NCI-H2029 treated with DMSO at 0.1 percent for 48 hours (cell line): Measurements from ENCODE around the gene SYT7.

ENCODE experiments used
- DNase-seq: peaks from one replicate; lab custom pipeline; 2025; lab: John Stamatoyannopoulos, UW

SYT7 gene, protein sequence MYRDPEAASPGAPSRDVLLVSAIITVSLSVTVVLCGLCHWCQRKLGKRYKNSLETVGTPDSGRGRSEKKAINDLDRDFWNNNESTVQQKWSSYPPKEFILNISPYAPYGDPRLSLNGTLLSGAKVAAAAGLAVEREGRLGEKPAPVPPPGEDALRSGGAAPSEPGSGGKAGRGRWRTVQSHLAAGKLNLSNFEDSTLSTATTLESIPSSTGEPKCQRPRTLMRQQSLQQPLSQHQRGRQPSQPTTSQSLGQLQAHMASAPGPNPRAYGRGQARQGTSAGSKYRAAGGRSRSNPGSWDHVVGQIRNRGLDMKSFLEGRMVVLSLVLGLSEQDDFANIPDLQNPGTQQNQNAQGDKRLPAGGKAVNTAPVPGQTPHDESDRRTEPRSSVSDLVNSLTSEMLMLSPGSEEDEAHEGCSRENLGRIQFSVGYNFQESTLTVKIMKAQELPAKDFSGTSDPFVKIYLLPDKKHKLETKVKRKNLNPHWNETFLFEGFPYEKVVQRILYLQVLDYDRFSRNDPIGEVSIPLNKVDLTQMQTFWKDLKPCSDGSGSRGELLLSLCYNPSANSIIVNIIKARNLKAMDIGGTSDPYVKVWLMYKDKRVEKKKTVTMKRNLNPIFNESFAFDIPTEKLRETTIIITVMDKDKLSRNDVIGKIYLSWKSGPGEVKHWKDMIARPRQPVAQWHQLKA

DNA sequence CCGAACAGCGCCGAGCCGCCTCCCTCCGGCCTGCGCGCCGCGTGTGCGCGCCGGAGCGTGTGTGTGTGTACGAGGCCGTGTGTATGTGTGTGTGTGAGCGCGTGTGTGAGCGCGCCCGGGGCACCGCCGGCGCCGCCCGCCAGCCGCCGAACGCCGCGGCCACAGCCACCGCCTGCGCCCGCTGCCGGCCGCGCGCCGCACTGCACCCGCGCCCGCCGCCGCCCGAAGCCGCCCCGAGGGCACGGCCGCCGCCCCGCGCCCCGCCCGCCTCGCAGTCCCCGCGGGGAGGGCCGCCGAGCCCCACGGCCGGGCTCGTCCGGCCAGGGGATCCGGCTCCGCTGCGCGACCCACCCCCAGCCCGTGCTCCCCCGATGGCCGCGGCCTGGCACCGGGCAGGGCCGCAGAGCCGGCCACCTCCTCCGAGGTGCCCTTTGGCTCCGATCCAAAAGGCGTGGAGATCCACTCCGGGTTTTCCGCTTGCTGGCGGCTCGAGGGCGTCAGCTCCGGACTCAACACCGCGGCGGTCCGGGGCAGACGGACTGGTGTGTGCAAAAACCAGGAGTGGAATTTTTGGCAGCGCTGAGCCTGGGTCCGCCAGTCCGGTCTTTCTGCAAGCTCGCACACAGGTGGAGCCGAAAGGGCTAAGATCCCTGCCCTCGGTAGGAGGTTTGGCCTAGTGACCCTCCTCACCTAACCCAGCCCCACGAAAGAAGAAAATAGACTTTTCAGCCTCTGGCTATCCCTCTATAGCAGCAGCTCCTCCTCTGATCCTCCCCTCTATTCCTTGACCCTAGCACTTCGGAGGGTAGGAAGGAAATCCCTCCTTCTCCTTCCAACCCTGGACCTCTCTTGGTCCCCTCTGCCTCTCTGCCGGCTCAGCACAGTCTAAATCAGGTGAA is at the start of gene SYT7:
Gene SYT7 (minus strand): TSS at position 47 of the 899 bp plus-strand sequence. CDS start 256 bp downstream, outside the sequence.
- DNase-seq, result peak; percentile 69

DNA sequence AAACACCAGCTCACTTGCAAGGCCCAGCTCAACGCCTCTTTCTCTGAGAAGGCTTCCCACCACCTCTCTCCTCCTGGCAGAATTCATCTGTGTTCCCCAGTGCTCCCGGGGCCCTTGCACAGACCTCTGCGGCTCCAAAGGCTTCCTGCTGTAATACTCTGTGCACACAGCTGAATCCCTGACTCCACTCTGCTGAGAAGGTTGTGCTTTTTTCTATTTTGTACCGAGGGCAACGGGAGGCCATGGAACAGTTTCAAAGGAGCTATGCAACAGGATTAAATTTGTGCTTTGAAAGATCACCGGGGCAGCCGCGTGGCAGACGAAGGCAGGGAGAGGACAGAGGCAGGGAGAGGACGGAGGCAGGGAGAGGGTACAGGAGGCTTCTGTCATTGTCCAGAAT is 49.2 kb upstream of the SYT7 start:
- DNase-seq, result no peak

DNA sequence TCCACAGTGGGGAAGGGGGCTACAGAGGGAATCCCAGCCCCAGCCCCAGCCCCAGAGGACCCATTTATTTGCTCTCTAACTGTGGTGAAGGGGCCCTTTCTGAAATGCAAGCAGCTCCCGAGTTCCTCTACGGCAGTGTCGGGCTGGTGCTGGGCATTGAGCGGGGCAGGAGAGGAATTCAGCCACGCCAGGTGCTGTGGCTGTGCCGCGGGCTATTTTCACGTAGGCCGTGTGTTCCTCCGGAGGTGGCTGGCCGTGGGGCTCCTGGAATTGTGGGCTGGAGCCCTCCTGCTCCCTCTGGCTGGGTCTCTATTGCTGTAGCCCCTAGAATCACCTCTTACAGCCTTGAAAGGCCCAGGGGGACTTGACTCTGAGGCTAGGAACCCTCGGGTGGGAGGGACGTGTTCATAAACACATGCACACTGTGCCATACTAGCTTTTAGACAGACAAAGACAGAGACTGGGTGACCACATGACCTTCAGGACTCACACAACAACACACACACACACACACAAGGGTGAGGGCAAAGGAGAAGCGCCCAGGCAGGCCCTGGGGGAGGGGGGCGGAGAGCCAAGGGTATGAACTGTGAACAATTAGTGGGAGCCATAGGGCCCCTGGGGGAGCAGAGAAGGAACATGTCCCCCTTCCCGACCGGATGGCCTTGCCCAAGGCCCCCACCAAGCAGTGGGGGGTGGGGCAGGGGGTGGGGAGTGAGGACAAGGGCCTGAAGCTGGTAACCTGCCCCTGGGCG is 48.4 kb upstream of the SYT7 start:
- no peak for DNase-seq

DNA sequence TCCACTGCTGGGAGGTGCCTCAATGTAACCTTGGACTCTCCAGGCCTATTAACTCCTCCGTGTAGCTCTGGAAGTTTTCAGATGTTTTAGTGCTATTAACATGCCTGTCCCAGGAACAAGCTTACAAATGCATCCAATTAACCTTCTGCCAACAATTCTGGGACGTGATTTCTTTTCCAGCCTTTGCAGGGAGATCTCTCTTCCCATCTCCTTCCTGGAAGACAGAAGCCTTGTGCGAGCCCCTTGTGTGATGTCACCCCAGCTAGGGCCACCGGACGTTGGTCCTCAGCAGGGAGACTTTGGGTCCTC is 47.7 kb upstream of the SYT7 start:
- DNase-seq, result no peak

DNA sequence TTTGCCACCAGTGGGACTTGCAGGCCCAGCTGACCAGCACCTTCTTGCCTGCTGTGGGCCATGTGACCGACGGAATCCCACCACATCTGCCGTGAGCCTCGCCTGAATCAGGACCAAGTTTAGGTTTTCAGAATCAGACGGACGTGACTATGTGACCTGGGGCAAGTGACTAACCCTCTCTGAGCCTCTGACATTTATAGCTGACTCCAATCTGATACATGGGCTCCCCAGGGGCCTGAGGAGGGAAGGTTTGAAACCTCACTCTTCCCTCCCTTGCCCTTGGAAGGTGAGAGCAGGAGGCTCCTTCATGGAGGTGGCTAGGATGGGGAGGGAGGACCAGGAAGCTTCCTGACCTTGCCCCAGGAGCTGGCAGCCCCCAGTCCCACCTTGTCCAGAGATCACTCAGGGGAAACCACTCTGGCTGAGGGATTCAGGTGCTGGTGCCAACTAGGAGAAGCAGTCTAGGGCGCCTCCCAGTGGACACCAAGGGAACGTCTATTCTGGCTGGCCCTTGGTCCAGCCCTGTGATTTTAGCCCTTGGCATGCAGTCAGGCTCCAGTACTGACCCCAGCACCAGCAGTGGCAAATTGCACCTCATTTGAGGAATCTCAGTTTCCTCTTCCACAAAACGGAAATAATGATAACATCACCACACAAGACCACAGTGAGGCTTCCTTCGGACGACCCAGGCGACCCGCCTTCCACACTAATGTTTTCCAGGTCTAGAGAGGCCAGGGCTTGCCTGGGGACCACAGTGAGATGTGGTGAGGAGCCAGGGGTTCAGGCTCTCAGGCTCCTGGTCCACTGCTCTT is 47.2 kb upstream of the SYT7 start:
- peak; percentile 48 for DNase-seq

DNA sequence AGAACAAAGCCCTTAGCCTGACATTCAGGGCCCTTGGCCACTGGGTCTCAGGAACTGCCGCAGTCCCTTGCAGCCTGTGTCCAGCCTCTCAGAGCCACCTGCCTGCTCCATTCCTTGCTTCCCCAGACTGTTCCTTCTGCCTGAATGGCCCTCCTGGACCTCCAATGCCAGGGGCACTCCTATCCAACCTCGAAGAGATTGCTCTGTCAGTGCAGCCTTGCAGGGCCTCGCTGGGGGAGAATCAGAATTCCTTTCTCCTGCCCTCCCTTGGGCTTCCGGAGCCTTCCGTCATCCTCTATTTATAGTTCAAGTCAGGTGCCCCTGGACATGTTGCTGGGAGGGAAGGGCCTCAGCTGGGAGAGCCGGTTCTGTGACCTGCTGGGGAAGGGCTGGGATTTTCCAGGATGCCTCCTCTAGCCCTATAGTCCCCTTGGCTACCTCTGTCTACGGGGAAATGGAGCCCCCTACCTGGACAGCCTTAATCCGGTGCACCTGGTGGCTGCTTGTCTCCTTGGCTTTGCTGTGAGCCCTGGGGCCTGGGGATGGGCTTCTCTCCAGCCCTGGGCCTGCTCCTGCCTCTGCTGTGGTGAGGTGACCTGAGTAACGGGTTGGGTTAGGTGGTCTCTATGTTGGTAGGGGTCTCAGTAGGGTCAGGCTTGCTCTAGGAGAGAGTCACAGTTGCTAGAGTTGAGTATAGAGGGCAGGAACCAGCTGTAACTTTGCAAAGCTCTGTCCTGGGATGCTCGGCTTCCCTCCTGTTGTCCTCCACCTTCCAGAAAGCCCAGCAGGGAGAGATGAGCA is 45.9 kb upstream of the SYT7 start:
- DNase-seq, result no peak

DNA sequence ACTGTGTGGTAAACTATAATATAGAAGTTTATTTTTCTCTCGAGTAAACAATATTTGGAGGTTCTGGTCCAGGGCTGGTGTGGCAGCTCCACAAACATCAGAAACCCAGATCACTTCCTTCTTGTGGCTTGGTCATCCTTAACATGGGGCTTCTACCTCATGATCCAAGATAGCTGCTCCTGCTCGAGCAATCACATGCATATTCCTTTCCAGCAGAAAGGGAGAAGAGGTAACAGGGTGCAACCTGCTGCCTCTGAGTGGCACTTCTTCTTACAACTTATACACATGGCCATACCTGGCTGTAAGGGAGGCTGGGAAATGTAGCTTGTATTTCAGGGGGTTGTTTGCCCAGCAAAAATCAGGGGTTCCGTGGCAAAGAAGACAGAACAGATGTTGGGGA is 44.6 kb upstream of the SYT7 start:
- no peak for DNase-seq

DNA sequence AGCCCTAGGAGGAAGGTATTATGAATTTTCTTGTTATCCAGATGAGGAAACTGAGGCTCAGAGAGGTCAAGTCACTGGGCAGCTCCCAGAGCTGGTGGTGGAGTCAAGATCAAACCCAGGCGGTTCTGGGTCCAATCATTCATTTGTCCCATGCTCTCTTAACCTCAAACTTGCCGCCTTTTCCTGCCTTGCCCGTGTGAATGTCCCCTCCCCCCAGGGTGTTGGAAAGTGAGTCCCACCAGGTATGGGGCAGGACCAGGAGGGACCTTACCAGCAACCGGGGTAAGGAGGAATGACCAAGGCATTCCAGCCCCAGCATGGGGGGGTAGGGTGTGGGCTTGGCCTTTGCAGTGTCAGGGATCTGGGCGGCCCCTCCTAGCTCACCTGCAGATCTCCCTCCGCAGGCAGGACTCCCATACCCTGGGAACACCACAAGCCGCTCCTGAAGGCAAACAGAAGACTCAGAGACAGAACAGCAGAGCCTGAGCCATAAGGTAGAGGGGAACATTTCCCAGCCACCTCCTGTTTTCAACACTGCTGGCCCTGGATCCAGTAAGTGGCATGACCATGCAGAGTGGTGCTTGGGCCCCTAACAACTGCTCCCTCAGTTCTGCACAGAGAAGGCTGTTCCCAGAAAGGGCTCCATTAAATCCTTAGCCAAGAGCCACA is 41.2 kb upstream of the SYT7 start:
- DNase-seq, result no peak

DNA sequence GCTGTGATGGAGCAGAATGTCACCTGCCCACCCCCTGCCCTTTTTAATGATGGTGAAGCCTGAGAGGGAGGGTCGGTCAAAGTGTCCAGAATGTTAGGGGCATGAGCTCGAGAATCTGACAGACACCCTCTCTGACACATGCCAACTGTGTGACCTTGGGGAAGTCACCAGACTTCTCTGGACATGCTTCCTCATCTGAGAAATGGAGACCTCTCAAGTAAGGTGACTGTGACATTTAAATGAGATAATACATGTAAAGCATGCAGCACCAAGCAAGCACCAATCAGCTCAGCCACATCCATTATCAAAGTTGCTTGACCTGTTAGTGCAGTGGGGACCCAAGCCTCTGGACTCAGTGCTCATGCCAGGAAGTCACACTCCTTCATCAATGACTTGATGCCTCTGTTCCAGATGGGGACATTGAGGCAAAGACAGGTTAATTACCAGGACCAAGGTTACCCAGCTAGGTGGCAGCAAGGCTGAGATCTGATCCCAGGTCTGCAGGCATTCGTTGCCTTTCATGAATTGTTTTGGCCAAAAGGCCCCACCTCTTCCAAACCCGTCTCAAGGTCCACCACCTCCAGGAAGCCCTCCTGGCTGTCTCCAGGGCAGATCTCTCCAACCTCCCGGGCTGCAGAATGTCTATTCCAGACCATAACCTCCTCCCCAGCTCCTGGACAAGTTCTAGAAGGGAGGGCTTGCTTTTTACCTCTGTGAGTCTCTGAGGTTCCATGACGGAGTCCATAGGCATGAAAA is 38.8 kb upstream of the SYT7 start:
- DNase-seq, result no peak

DNA sequence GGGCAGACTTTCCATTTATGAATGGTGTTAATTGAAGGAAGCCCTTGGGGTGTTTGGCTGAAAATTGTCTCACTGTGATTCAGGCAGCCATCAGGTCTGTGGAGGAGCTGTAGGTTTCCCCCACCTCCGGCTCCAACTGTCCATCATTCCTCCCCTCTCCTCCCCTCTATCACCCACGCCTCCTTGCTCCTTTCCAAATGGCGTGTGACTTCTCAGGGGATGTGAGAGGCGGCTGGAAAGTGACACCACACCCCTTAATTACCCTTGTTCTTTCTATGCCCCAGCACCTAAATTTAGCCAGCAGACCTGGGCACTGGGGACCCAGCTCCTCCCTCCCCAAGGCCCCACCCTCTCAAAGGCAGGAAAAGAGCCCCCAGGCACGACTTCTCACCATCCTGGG is 38.1 kb upstream of the SYT7 start:
- no peak for DNase-seq

DNA sequence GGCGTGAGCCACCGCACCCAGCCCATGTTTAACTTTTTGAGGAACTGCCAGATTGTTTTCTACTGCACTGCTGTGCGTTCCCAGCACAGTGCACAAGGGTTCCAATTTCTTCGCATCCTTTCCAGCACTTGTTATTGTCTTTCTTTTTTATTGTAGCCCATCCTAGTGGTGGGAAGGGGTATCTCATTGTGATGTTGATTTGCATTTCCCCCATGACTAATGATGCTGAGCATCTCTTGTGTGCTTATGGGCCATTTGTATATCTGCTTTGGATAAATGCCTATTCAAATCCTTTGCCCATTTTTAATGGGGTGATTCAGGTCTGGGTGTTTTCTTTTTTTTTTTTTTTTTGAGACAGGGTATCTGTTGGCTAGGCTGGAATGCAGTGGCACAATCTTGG is 36.6 kb upstream of the SYT7 start:
- DNase-seq, result no peak

DNA sequence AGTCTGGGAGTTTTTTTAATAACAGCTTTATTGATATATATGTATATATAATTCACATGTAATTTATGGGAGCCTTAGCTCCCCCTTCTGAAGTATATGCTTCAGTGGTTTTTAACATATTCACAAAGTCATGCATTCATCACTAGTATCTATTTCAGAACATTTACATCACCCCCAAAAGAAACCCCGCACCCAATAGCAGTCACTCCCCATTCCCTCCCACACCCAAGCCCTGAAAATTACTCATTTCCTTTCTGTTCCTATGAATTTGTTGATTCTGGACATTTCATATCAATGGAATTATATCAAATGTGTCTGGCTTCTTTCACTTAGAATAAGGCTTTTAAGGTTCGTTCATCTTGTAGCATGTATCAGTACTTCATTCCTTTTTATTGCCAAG is 35.6 kb upstream of the SYT7 start:
- no peak for DNase-seq

DNA sequence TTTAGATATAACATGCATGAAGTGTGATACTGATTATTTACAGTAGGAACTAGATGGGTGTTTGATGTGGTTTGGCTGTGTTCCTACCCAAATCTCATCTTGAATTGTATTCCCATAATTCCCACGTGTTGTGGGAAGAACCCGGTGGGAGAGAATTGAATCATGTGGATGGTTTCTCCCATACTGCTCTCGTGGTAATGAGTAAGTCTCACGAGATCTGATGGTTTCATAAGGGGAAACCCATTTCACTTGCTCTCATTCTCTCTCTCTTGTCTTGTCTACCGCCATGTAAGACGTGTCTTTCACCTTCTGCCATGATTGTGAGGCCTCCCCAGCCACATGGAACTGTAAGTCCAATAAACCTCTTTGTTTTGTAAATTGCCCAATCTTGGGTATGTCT is 33.9 kb upstream of the SYT7 start:
- DNase-seq, result peak; percentile 38

DNA sequence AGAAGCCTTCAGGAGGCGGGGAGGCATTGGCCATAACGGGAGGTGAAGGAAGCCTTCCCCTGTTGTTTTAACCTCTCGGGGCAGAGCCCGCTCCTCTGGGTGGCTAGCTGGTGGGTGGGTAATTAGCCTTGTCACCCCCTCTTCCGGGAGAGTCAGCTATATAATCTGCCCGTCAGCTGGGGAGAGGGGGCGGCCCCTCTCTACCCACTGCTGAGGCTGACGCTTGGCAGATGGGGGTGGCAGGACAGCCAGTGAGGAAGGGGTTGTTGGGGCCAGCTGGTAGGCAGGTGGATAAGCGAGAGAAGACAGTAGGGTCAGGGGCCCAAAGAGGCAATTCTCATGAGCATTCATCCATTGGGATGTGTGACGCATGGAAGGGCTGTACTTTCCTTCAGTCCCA is 33.0 kb upstream of the SYT7 start:
- DNase-seq, result no peak

DNA sequence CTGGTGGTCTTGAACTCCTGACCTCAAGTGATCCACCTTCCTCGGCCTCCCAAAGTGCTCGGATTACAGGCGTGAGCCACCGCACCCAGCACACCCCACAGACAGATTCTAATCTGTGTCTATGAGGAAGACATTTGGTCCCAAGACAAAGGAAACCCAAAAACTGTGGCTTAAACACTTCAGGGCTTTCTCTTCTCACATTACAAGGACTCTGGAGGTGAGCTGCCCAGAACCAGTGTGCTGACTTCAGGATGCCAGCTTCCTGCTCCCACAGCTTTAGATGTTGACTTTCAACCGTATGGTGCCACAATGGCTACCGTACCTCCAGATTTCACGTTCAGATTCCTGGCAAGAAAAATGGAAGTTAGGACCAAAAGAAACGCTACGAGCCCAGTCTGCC is 32.2 kb upstream of the SYT7 start:
- no peak for DNase-seq

DNA sequence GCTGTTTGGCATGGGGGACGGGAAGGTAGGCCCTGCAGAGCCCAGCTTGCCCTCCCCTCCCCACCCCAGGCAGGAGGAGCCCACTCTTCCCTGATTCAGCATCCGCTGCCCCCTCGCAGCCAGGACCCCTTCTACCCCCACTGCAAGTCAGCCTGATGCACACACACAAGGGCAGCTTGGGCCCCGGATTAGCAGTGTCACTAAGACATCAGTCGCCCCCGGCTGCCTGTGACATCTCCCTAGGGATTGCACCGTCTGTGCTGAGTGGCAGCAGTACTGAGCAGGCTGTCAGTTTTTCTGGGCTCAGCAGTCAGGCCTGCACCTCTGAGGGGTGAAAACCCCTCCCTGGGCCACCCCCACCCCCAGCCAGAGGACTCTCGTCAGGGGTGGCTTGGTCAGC is 30.4 kb upstream of the SYT7 start:
- no peak for DNase-seq

DNA sequence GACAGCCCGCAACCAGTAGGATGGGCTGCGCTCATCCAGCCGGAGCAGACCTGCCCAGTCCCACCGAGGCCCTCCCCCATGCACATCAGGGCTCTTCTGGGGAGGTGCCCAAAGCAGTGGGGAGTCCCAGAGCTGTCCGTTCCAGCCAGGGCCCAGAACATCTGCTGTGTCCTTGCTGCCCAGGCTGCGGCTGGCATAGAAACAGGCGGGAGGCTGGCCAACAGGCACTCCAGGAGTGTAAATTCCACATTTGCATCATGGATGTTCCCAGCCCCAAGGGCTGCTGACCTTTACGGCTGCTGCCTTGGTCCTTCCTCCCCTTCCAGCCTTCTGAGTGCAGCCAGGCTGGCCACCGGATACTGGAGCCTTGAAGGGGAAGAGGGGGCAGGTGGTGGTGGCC is 30.0 kb upstream of the SYT7 start:
- DNase-seq, result no peak

DNA sequence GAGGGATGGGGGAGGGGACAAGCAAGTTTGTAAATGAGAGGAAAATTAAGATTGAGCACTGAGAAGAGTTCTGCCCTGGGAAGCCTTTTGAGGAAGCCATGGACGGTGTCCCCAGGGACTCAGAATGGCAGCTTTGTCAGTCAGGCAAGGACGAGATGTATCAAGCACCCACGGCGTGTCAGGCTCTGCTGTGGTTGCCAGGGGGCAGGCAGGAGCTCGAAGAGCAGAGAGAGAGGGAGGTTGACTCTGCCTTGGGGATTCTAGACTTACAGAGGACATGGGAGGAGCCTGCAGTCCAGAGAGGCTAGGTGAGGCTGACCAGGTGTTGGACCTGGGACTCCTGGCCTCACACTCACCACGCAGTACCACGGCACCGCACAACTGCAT is 29.1 kb upstream of the SYT7 start:
- DNase-seq, result no peak
